ENCODE measurements around the gene UBE2D3.

The UBE2D3 gene

DNA sequence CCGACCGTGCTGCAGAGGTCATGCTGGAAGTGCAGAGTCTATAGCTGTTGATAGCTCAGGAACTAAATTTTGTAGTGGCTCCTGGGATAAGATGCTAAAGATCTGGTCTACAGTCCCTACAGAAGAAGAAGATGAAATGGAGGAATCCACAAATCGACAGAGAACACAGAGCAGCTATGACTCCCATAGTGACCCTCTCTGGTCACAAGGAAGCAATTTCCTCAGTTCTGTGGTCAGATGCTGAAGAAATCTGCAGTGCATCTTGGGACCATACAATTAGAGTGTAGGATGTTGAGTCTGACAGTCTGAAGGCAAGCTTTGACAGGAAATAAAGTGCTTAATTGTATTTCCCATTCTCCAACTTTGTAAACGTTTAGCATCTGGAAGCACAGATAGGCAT, 75.4 kb downstream of the UBE2D3 start:
- DNase-seq (ENCODE audit: low read depth) = no peak

Measured in stromal cell of bone marrow (primary cell).